TTC549 (cell line): Measurements from ENCODE around the gene ESPNL.

ENCODE experiments used
- FAIRE-seq: peaks from 2 replicates; lab custom pipeline; 2012; peaks lifted over from hg19 to GRCh38; lab: Jason Lieb, UNC

Gene ESPNL

DNA sequence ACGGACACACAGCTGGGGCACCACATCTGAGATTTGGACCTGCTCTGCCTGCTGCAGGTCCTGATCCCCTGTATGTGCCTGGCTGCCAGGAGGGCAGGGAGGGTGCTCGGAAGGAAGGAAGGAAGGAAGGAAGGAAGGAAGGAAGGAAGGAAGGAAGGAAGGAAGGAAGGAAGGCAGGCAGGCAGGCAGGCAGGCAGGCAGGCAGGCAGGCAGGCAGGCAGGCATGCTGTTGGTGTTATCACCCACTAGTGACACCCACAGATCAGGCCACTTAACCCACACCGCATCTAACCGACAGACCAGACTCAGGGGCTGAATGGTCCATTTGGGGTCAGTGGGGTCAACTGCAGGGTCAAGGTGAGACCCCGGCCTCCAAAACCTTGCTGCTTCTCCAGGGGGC is 44.1 kb downstream of the ESPNL start:
- FAIRE-seq, result no peak

DNA sequence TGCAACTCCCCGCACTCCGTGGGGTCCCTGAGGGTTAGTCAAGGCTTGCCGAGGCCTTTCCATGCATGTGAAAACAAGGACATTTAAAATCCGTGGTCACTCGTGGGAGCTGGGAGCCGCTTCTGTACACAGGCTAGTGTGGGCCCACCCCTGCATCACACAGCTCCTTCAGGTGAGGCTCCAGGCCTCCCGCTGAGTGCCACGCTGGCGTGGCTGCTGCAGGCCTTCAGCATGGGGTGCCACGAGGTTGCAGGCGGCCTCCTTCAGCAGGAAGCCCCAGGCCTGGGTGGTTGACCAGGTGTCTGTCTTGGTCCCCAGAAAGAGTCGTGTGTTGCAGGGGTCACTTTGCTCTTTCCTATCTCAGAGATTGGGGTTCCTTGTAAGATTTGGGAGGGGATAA is 44.9 kb downstream of the ESPNL start:
- no peak for FAIRE-seq

GRCh38 chr2:238145851-238146250 is 45.7 kb downstream of the ESPNL start:
- FAIRE-seq, result no peak

GRCh38 chr2:238146884-238147544 is 46.9 kb downstream of the ESPNL start:
- FAIRE-seq, result no peak

GRCh38 chr2:238148981-238149380 is 48.8 kb downstream of the ESPNL start:
- no peak for FAIRE-seq

GRCh38 chr2:238149841-238150572 is 49.9 kb downstream of the ESPNL start:
- FAIRE-seq, result no peak

DNA sequence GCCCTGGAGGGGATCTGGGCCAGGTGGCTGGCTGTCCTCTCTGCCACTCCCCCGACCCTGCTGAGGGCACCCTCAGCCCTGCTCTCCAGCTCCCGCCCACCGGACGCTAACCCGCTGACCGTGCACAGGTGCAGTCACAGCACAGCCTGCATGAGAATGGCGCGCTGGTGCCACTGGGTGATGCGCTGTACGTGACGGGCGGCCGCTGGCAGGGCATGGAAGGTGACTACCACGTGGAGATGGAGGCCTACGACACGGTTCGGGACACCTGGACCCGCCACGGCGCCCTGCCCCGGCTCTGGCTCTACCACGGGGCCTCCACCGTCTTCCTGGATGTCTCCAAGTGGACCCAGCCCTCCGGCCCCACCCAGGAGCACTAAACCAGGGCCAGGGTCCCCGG is 50.5 kb downstream of the ESPNL start:
- FAIRE-seq, result no peak

GRCh38 chr2:238151205-238151604 is 51.1 kb downstream of the ESPNL start:
- FAIRE-seq, result no peak

- no peak for FAIRE-seq
These were observed 51.6 kb downstream of the ESPNL start for GRCh38 chr2:238151628-238152235.

DNA sequence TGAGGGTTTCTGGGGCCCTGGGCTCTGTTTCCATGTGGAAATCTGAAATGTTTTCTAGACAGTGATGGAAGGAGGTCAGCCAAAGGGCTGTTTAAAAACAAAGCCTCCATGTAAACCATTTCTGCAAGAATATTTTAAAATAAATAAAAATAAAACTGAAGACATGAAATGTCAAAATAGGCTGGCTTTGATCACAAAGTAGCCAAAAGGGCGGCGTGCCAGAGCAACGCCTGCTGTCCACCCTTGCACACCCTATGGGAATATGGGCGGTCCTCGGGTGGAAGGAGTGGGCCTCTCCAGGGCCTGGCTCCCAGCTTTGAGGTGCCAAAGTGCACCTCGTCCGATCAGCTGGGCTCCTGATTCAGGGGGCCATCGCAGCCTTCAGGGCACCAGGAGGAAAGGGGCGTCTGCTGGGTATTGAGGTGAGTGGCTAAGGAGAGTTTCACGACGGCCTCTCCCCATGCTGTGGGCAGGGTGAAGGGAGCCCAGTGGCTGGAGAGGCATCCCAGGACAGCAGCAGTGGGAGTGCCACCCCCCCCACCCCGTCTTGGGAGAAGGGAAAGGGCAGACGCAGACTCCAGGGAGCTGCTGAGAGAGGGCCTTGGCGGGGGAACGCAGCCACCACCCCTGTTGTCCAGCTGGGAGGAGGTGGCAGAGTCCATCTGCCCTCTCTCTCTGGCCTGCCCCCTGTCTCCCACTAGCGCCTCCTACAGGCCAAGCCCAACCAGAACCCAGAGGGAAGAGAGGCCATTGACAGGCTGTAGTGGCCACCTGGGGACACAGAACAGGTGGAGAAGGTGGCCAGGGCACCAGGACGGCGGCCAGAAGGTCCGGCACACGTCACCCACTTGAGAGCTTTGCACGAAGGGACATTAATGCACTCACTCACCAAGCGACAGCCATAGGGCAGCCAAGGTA is 52.9 kb downstream of the ESPNL start:
- no peak for FAIRE-seq

DNA sequence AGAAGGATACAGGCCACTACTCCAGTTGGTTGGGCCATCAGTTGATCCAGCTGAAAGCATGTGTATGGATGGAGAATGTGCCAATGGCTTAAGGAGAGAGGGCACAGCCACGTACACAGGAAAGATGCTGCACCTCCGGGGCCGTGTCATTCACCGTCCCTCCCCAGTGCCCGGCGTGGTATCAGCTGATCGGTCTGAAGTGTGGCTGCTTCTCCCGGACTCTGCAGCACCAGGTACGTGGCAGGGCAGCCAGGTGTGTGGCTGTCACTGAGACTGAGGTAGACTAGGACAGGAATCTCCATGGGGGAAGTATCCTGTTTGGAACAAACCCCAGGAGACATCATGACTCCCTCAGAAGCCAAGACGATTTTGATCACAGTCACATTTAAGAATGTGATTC is 54.4 kb downstream of the ESPNL start:
- no peak for FAIRE-seq

DNA sequence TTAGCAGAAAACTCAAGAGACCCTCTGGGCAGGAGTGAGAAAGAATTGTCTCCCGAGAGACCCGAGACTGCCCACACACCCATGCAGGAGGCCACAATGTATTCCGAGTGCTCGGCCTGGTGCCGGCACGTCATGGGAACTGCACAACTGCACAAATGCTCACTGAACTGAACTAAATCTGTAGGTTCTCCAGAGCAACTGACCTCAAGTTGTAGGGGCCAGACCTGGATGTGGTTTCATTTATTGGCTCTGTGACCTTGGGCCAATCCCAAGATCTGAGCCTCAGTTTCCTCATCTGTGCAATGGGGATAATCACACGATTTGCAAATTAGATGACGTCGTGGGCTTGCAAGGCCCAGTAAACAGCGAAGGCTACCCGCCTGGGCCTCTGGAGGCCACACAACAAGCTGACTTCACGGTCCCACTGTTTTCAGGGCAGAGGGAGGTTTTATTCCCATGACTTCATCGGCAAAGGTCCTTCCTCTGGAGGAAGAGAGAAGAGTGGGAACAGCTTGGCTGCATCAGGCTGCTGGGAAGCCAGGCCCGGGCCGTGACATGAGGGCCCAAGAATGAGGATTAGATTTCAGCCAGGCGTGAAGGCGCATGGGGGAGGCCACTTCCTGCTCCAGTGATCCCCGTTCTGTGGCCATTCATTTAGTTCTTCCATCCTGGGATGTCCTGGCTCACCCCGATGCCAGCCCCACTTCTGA is 55.1 kb downstream of the ESPNL start:
- no peak for FAIRE-seq

GRCh38 chr2:238155761-238156694 is 55.9 kb downstream of the ESPNL start:
- no peak for FAIRE-seq

GRCh38 chr2:238157506-238158017 is 57.4 kb downstream of the ESPNL start:
- FAIRE-seq, result no peak

GRCh38 chr2:238158018-238158508 is 57.9 kb downstream of the ESPNL start:
- no peak for FAIRE-seq

- FAIRE-seq, result no peak
These were observed 58.5 kb downstream of the ESPNL start, which contains the start of gene ERFE for GRCh38 chr2:238158509-238159070. Gene ERFE, plus strand, starts transcription at chr2:238158970. Its CDS starts 38 bp downstream, at chr2:238159008.

- no peak for FAIRE-seq
These were observed 59.0 kb downstream of the ESPNL start for GRCh38 chr2:238159071-238159539.

- FAIRE-seq, result no peak
These were observed 59.6 kb downstream of the ESPNL start for GRCh38 chr2:238159661-238160205.
